Left ventricle myocardium superior (tissue), 1 donor: Measurements from ENCODE around the gene OBSCN. TPM values are rescaled to one million over a fixed set of nuclear protein-coding genes. Genes with fewer than 3 reads are reported as not detected.
"Not testable (repeated sequence)": the region's sequence is repeated elsewhere in the genome, so short reads cannot be mapped to it uniquely, and the experiment has no call there.

Source experiments
- ATAC-seq: fragments of 200-7000 bp; cut with Tn5 transposase; one replicate; pipeline ENCODE4 v1.9.1; 2020; ENCODE audit warnings: mild to moderate bottlenecking, moderate library complexity
- DNase-seq: peaks from one replicate; pipeline ENCODE4 v3.0.0-alpha.2; 2020
- intact Hi-C: fragments of 100-400 bp; cut with micrococcal nuclease; formaldehyde crosslinking; loops from one replicate; pipeline ENCODE4 v1.11.0; 2022
- total RNA-seq: library from RNA; stranded (reverse); fragmentation: NEBNext Ultra II Directional; extraction: Animal tissue kit (Norgen Biotek cat#: 25700); gene quantifications from one replicate; pipeline ENCODE4 v1.2.1, GENCODE V29; 2021
- donor health status: DM: no; HTN: yes; CAD: no; lungs with severe emphysema.

The OBSCN gene
- total RNA-seq, 1 donor from 2014 or later: 316 TPM

GRCh38 chr1:228219962-228220780 is 12.3 kb downstream of the OBSCN start:
- ATAC-seq (no peak), DNase-seq (no peak)
- intact Hi-C loops: no loop called here

- DNase-seq, ATAC-seq, intact Hi-C loops: not testable (repeated sequence)
Measured at GRCh38 chr1:228221097-228221496, 13.3 kb downstream of the OBSCN start.

- intact Hi-C loops: no loop called here
- DNase-seq (no peak), ATAC-seq (no peak)
Measured at GRCh38 chr1:228222548-228222947, 14.7 kb downstream of the OBSCN start.

- intact Hi-C loops: no loop called here
- ATAC-seq (no peak), DNase-seq (no peak)
Measured at GRCh38 chr1:228224198-228225164, 16.6 kb downstream of the OBSCN start.

GRCh38 chr1:228225165-228225710 is 17.4 kb downstream of the OBSCN start:
- intact Hi-C loops: no loop called here
- no peak for ATAC-seq

GRCh38 chr1:228225740-228226139 is 17.9 kb downstream of the OBSCN start:
- no peak for ATAC-seq
- intact Hi-C loops: no loop called here
- no peak for DNase-seq

More at GRCh38 chr1:228225165-228225710, 17.4 kb downstream of the OBSCN start:
- DNase-seq: no peak

GRCh38 chr1:228226141-228226874 is 18.5 kb downstream of the OBSCN start:
- ATAC-seq: no peak
- DNase-seq: no peak
- intact Hi-C loops: no loop called here

GRCh38 chr1:228226956-228227791 is 19.3 kb downstream of the OBSCN start:
- peak; percentile 11 for ATAC-seq
- intact Hi-C loops: no loop called here
- no peak for DNase-seq

- DNase-seq, intact Hi-C loops, ATAC-seq: not testable (repeated sequence)
Measured at GRCh38 chr1:228228147-228228546, 20.3 kb downstream of the OBSCN start.

GRCh38 chr1:228228601-228229074 is 20.8 kb downstream of the OBSCN start:
- intact Hi-C loops: no loop called here
- no peak for DNase-seq
- no peak for ATAC-seq

GRCh38 chr1:228231189-228231588 is 23.3 kb downstream of the OBSCN start:
- no peak for ATAC-seq
- intact Hi-C loops: no loop called here

GRCh38 chr1:228233136-228233535 is 25.3 kb downstream of the OBSCN start:
- intact Hi-C loops: no loop called here
- no peak for DNase-seq
- no peak for ATAC-seq

More at GRCh38 chr1:228231189-228231588, 23.3 kb downstream of the OBSCN start:
- DNase-seq: no peak

- ATAC-seq: no peak
- intact Hi-C loops: no loop called here
Measured at GRCh38 chr1:228234921-228235320, 27.1 kb downstream of the OBSCN start.

GRCh38 chr1:228236744-228237143 is 28.9 kb downstream of the OBSCN start:
- DNase-seq (no peak), ATAC-seq (peak; percentile 61)
- intact Hi-C loops: no loop called here

More at GRCh38 chr1:228234921-228235320, 27.1 kb downstream of the OBSCN start:
- no peak for DNase-seq

GRCh38 chr1:228238007-228238406 is 30.2 kb downstream of the OBSCN start:
- no peak for ATAC-seq
- DNase-seq: no peak
- intact Hi-C loops: no loop called here

- intact Hi-C loops: no loop called here
- ATAC-seq: no peak
- DNase-seq: no peak
Measured at GRCh38 chr1:228238461-228238860, 30.6 kb downstream of the OBSCN start.

- DNase-seq (no peak), ATAC-seq (no peak)
- intact Hi-C loops: no loop called here
Measured at GRCh38 chr1:228240411-228241240, 32.8 kb downstream of the OBSCN start.
